ENCODE measurements around the gene FBXW10B.
"Not testable (repeated sequence)": the region's sequence is repeated elsewhere in the genome, so short reads cannot be mapped to it uniquely, and the experiment has no call there.

FBXW10B gene

DNA sequence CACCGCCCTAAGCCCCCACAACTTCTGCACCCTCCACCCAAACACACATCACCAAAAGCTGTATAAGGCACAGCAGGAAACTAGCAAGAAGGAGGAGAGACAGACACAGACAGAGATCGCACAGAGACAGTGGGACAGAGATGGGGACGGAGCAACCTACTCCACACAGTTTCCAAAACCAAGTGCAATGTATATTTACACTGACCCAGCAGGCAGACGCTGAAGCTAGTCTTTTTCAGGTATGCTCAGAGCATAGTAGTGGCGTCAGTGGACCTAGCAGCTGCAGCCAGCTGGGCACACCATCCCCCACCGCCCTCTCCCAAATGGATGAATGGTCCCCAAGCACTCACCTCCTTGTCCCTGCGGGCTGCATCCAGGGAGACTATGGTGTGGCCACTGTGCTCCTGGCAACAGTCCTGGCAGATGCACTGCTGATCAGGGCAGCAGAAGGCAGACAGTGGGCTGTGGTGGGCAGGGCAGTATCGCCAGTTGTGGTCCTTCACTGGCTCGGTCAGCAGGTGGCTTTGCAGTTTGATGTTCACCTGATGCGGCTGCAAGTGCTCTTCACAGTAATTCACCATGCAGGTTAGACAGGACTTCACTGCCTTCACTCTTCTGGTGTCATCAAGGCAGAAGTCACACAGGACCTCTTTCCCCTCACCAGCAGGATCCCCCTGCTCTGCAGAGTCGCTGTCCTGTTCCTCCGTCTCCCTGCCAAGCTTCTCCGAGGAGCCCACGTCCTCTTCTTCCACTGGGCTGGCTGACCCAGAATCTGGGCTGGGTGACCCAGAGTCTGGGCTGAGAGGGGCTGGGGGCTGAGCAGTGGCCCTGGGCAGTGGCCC lies 31.5 kb upstream of the FBXW10B start:
- Mint-ChIP-seq H3K4me3 (peak overlapping the region; percentile 5), H3K27me3 (no peaks in the 10 kb centered on the region), H3K4me1 (peaks cover 6% of the 10 kb centered on the region), H3K9me3 (no peaks in the 10 kb centered on the region), H3K27ac (ENCODE audit: low read depth) (no peak overlapping the region), H3K36me3 (ENCODE audit: insufficient read depth) (peaks cover 4% of the 10 kb centered on the region)
- DNase-seq (ENCODE audit: low spot score in 2 of 2) (no peak), ATAC-seq (replicated peaks; ENCODE audit: extremely low read depth, poor library complexity, severe bottlenecking) (no peak)

GRCh38 chr17:15649861-15650421 lies 30.4 kb upstream of the FBXW10B start:
- Mint-ChIP-seq H3K4me1 (peaks cover 6% of the 10 kb centered on the region), H3K36me3 (ENCODE audit: insufficient read depth) (peaks cover 2% of the 10 kb centered on the region), H3K4me3 (no peak overlapping the region), H3K27me3 (no peaks in the 10 kb centered on the region), H3K9me3 (no peaks in the 10 kb centered on the region), H3K27ac (ENCODE audit: low read depth) (no peak overlapping the region)
- ATAC-seq (replicated peaks; ENCODE audit: extremely low read depth, poor library complexity, severe bottlenecking) (no peak), DNase-seq (ENCODE audit: low spot score in 2 of 2) (no peak)

- Mint-ChIP-seq H3K4me3 (no peak overlapping the region), H3K36me3 (ENCODE audit: insufficient read depth) (peaks cover 2% of the 10 kb centered on the region), H3K27me3 (no peaks in the 10 kb centered on the region), H3K4me1 (peaks cover 6% of the 10 kb centered on the region), H3K9me3 (no peaks in the 10 kb centered on the region), H3K27ac (ENCODE audit: low read depth) (no peak overlapping the region)
- ATAC-seq (replicated peaks; ENCODE audit: extremely low read depth, poor library complexity, severe bottlenecking) (no peak), DNase-seq (ENCODE audit: low spot score in 2 of 2) (no peak)
Measured at GRCh38 chr17:15648386-15648785, 28.9 kb upstream of the FBXW10B start.

DNA sequence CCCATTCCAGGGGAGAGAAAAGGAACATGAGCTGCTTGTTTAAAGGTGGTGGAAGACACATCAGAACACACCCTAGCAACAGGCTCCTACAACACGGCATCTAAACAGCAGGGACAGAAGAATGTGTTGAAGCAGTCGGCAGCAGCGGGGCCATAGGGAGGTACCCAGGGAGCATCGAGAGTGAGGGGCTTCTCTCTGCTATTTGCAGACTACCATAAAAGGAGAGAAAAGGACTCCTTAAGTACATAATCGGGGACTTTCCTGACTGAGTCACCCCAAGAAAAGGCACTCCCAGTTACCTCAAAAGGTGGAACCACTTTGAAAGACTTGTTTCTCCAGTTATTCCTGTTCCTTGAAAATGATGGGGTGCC lies 26.4 kb upstream of the FBXW10B start:
- not testable (repeated sequence) for H3K9me3 Mint-ChIP-seq; H3K27me3 Mint-ChIP-seq; H3K4me3 Mint-ChIP-seq; H3K27ac Mint-ChIP-seq (ENCODE audit: low read depth); H3K36me3 Mint-ChIP-seq (ENCODE audit: insufficient read depth); H3K4me1 Mint-ChIP-seq; DNase-seq (ENCODE audit: low spot score in 2 of 2); ATAC-seq (replicated peaks; ENCODE audit: extremely low read depth, poor library complexity, severe bottlenecking)

GRCh38 chr17:15645099-15645941 lies 25.8 kb upstream of the FBXW10B start:
- not testable (repeated sequence) for DNase-seq (ENCODE audit: low spot score in 2 of 2); H3K4me1 Mint-ChIP-seq; H3K4me3 Mint-ChIP-seq; ATAC-seq (replicated peaks; ENCODE audit: extremely low read depth, poor library complexity, severe bottlenecking); H3K27me3 Mint-ChIP-seq; H3K36me3 Mint-ChIP-seq (ENCODE audit: insufficient read depth); H3K27ac Mint-ChIP-seq (ENCODE audit: low read depth); H3K9me3 Mint-ChIP-seq

DNA sequence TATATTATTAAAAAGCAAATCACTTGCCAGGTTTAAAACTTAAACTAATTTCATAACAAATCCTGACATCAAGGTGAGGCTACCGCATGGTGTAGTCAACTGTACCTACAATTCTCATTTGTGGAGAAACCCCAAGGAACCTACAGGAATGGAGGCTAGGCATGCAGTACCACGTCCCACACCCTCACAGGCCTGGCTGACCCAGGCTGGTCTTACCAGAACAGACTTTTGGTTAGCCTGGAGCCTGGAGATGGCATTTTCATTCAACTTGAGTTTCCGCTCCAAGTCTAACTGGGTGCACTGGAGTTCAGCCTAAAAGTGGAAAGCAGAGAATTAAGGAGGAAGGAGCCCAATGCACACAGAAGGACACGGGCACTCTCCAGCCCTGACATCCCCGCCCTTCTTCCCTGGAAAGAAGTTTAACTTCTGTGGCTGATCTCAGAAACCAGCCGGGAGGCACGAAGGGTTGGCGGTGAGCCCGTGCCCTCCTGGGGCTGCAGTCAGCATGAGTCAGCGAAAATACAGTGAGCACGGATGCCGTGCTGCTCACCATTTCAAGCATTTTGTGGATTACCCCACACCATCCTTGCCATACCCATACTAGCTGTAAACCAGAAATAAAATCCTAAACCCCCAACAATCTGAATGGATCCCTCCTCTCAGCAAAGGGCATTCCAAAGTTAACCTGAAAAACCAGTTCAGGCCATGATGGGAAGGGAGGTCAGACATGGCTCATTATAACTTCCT lies 23.2 kb upstream of the FBXW10B start:
- not testable (repeated sequence) for ATAC-seq (replicated peaks; ENCODE audit: extremely low read depth, poor library complexity, severe bottlenecking); H3K4me1 Mint-ChIP-seq; DNase-seq (ENCODE audit: low spot score in 2 of 2); H3K9me3 Mint-ChIP-seq; H3K27ac Mint-ChIP-seq (ENCODE audit: low read depth); H3K27me3 Mint-ChIP-seq; H3K36me3 Mint-ChIP-seq (ENCODE audit: insufficient read depth); H3K4me3 Mint-ChIP-seq

DNA sequence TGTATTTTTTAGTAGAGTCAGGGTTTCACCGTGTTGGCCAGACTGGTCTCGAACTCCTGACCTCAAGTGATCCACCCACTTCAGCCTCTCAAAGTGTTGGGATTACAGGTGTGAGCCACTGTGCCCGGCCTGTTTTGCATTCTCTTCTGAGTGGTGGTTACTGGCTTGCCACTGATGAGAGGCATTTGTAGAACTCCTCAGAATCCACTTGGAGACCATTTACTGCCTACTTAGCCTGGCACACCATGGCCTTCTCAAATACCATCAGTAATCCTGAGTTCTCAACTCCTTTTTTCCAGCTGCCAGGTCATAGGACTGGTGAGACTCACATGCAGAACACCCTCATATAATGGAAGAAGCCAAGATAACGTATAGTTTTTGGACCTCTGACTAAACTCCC lies 22.5 kb upstream of the FBXW10B start:
- H3K36me3 Mint-ChIP-seq (ENCODE audit: insufficient read depth); DNase-seq (ENCODE audit: low spot score in 2 of 2); H3K4me3 Mint-ChIP-seq; H3K27ac Mint-ChIP-seq (ENCODE audit: low read depth); H3K4me1 Mint-ChIP-seq; ATAC-seq (replicated peaks; ENCODE audit: extremely low read depth, poor library complexity, severe bottlenecking); H3K9me3 Mint-ChIP-seq; H3K27me3 Mint-ChIP-seq: not testable (repeated sequence)

- not testable (repeated sequence) for H3K36me3 Mint-ChIP-seq (ENCODE audit: insufficient read depth); ATAC-seq (replicated peaks; ENCODE audit: extremely low read depth, poor library complexity, severe bottlenecking); H3K4me1 Mint-ChIP-seq; H3K4me3 Mint-ChIP-seq; H3K27me3 Mint-ChIP-seq; H3K27ac Mint-ChIP-seq (ENCODE audit: low read depth); DNase-seq (ENCODE audit: low spot score in 2 of 2); H3K9me3 Mint-ChIP-seq
Measured at GRCh38 chr17:15630930-15631453, 11.5 kb upstream of the FBXW10B start.

DNA sequence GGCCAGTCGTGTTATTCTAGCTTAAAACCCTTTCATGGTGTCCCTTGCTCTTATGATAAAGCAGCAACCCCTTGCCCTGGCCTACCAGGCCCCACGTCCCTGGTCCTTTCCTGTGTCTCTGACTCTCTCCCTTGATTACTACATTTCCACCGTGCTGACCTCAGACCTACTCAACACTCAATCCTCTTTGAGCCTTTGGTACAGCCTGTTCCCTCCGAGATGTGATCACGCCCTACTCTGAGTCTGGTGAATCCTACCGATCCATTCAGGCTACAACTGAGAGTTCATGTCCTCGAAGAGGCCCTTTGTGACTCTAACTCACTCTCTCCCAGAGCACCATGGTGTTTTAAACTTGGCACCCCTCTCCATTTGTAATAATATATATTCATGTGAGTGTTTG lies 10.5 kb upstream of the FBXW10B start:
- not testable (repeated sequence) for ATAC-seq (replicated peaks; ENCODE audit: extremely low read depth, poor library complexity, severe bottlenecking); H3K36me3 Mint-ChIP-seq (ENCODE audit: insufficient read depth); H3K4me1 Mint-ChIP-seq; H3K27ac Mint-ChIP-seq (ENCODE audit: low read depth); H3K9me3 Mint-ChIP-seq; H3K4me3 Mint-ChIP-seq; DNase-seq (ENCODE audit: low spot score in 2 of 2); H3K27me3 Mint-ChIP-seq

- not testable (repeated sequence) for ATAC-seq (replicated peaks; ENCODE audit: extremely low read depth, poor library complexity, severe bottlenecking); DNase-seq (ENCODE audit: low spot score in 2 of 2); H3K4me1 Mint-ChIP-seq; H3K27ac Mint-ChIP-seq (ENCODE audit: low read depth); H3K4me3 Mint-ChIP-seq; H3K36me3 Mint-ChIP-seq (ENCODE audit: insufficient read depth); H3K9me3 Mint-ChIP-seq; H3K27me3 Mint-ChIP-seq
Measured at GRCh38 chr17:15623661-15624209, 4.2 kb upstream of the FBXW10B start.

- not testable (repeated sequence) for H3K36me3 Mint-ChIP-seq (ENCODE audit: insufficient read depth); H3K4me3 Mint-ChIP-seq; DNase-seq (ENCODE audit: low spot score in 2 of 2); ATAC-seq (replicated peaks; ENCODE audit: extremely low read depth, poor library complexity, severe bottlenecking); H3K27me3 Mint-ChIP-seq; H3K9me3 Mint-ChIP-seq; H3K27ac Mint-ChIP-seq (ENCODE audit: low read depth); H3K4me1 Mint-ChIP-seq
Measured at GRCh38 chr17:15623255-15623654, 3.8 kb upstream of the FBXW10B start.

GRCh38 chr17:15622124-15622523 lies 2.6 kb upstream of the FBXW10B start:
- not testable (repeated sequence) for H3K9me3 Mint-ChIP-seq; H3K27ac Mint-ChIP-seq (ENCODE audit: low read depth); H3K4me1 Mint-ChIP-seq; DNase-seq (ENCODE audit: low spot score in 2 of 2); H3K36me3 Mint-ChIP-seq (ENCODE audit: insufficient read depth); H3K27me3 Mint-ChIP-seq; H3K4me3 Mint-ChIP-seq; ATAC-seq (replicated peaks; ENCODE audit: extremely low read depth, poor library complexity, severe bottlenecking)
